Activated CD4-positive, alpha-beta T cell treated with anti-CD3 and anti-CD28 coated beads, Interleukin-2, Interleukin-4, amounts not matched to agents 100 ng/mL and 50 ng/mL, durations not matched to agents 16 hours and 8 hours (primary cell): ENCODE measurements around the gene NOB1.
"Not testable (repeated sequence)": the region's sequence is repeated elsewhere in the genome, so short reads cannot be mapped to it uniquely, and the experiment has no call there.

Experiments
- DNase-seq: peaks from one replicate; pipeline ENCODE4 v3.0.0-alpha.2; 2020; ENCODE audit warnings: low spot score

The NOB1 gene

DNA sequence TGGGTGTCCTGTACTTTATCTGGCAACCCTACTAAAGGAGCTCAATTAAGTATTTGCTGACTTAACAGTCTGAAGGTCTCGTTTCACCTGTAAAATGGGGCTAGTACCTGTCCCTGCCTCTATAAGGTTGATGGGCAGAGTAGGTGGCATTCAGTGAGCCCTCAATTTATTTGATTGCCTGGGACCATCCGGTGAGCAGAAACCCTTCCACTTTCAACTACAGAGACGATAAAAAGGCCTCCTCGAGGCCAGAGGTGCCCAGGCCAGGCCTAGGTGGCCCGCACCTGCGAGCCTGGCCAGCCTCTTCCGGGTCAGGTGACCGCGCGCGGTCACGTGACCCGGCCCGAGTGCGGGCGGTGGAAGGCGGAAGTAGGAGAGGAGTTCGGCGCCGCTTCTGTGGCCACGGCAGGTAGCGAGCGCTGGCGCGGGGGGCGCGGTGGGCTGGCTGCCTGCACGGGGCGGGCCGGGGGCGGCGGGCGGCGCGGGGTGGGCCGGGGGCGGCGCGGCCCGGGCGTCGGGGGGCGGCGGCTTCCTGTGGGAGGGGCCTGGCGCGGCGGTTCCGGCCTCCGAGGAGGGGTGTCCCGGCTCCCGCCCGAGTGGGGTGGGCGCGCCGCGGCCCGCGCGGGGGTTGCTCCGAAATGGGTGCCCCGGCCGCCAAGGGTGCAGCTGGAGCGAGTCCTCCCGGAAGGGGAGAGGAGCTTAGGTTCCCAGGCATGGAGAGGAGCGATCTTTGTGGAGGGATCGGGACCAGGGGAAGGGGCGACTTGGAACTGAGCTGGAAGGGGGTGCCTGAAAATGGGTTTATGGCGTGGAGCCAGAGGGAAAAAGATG, 7.5 kb upstream of the NOB1 start, which contains the start of gene WWP2:
WWP2 (plus strand) TSS at position 350 of the 831 bp plus-strand sequence. CDS start 24,679 bp downstream, outside the sequence.
- DNase-seq, result peak; percentile 75

DNA sequence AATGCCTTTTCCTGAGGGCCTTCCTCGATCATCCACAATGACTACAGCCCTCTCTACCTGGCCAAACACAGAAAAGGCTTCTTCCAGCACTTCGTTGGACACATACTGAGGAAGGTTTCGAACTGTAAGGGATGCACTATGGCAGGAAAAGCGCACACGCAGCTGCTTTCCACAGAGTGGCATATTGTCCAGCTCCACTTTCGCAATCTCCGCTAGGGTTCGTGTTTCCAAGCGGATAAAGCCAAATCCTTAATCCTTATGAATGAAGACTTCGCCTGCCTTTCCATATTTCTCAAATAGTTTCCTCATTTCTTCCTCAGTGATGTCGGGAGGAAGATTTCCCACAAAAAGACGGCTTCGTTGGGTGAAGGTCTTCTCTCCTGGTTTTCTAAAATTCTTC, 2.6 kb upstream of the NOB1 start:
- DNase-seq, result not testable (repeated sequence)

DNA sequence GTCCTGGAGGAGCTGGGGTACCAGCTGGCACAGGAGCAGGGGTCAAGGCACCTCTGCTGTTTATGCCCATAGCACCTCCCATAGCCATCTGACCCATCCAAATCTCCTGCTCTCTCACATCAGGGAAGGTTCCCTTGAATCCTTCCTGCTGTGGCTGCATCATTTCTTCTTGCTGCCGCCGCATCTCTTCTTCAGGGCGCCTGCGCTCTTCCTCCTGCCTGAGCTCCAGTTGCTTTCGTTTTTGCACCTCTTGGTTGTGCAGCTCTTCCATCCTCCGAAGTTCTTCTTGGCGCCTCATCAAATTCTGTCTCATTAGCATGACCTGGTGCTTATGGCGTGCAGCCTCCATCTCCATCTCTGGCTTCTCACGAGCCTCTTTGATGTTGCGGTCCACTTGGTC, 2.0 kb upstream of the NOB1 start:
- no peak for DNase-seq

- DNase-seq, result no peak
Measured at GRCh38 chr16:69754143-69754468, 620 bp downstream of the NOB1 start.

GRCh38 chr16:69748694-69749345, 5.9 kb downstream of the NOB1 start:
- no peak for DNase-seq

- DNase-seq, result no peak
Measured at GRCh38 chr16:69747115-69747514, 7.6 kb downstream of the NOB1 start.

GRCh38 chr16:69745959-69746358, 8.8 kb downstream of the NOB1 start:
- no peak for DNase-seq

GRCh38 chr16:69745232-69745612, 9.5 kb downstream of the NOB1 start:
- DNase-seq, result no peak

DNA sequence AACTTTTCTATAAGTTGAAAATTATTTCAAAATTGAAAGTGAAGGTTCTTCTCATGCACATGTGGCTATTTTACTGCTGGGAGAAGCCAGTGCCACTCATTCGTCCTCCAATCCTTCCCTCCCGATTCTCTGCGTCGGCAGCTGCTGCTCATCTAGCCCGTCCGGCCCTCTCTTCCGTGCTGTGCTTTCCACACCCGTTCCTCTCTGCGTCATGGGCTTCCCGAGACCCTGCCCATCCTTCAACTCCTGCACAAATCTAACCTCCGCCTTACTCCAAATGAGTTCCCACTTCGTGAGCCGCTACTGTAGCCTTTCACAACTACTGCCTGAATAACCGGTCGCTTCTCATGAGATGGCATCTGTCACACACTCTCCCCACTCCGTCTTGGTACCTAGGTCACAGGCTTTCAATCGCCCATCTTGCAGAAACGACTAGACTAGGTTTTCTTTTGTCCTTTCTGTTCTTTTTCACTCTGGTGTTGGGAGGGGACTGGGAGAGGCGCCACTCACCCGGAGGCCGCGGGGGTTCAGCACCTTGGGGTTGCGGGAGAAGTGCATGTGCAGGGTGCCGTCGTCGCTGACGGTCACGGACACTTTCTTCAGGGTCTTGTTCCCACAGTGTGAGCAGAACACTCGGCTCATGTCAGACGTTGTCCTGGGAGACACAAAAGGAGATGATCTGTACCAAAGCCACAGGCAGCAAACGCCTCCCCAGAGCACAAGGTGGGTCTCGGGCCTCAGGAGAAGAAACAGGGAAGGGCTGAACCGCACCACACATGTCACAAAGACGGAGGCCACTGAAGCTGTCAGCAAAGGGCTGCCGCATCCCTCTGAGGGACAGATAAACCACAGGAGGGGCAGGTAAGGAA, 10.1 kb downstream of the NOB1 start:
- DNase-seq, result no peak

DNA sequence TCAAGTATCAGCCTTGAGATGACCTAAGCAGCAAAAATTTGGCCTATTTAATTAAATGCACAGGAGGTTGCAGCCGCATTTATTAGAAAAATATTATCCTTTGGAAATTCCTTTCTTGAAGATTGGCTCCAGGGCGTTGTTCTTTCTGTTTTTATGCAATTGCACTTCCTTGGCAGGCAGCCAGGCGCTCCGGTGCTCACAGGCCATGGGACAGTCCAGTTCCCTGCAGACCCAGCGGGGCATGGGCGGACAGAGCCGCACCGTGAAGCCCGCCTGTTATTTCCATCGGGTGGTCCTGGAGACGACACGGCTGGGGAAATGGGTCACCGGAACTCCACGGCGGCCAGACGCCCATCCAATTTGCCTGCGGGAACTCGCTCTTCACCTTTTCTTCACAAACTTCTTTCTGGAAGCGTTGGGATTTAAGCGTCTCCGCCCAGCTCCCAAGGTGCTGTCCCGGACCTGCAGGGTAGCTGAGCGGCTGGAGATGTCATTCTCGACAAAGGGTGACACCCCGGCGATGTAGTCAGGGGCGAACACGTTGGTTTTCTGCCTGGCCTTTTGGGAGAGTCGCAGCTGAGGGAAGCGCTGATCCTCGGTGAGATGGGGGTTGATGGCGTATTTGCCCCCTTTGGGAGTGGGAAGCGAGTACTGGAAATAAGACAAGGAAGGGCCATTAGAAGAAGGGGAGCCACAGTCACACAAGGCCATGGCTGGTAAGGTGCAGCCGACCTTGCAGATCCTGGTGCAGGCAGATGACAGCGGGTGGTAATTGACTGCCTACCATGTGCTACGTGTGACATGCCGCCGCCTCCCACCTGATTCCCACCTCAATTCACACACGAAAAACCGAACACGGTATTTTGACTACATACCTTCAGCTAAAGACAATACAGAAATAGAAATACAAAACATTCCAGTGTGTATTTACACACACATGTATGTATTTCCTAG, 12.5 kb downstream of the NOB1 start:
- no peak for DNase-seq

GRCh38 chr16:69741519-69741918, 13.2 kb downstream of the NOB1 start:
- DNase-seq, result no peak

DNA sequence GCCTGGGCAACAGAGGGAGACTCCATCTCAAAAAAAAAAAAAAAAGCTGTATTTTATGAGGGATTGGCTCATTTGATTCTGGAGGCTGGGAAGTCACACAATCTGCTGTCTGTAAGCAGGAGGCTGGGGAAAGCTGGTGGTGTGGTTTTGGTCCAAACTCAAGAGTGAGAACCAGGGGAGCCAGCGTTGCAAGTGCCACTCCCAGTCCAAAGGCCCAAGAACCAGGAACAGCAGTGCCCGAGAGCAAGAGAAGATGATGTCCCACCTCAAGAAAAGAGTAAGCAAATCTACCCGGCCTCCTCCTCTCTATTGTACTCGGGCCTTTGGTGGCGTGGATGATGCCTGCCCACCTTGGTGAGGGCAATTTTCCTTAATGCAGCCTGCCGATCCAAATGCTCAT, 22.6 kb downstream of the NOB1 start:
- DNase-seq, result no peak

DNA sequence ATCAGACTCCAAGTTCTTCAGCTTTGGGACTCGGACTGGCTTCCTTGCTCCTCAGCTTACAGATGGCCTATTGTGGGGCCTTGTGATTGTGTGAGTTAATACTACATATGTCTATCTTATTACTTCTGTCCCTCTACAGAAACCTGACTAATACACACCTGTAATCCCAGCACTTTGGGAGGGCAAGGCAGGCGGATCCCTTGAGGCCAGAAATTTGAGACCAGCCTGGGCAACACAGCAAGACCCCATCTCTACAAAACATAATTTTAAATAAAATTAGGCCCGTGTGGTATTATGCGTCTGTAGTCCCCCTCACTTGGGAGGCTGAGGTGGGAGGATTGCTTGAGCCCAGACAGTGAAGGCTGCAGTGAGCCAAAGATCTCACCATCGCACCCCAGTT, 23.4 kb downstream of the NOB1 start:
- DNase-seq, result not testable (repeated sequence)

GRCh38 chr16:69729030-69729429, 25.7 kb downstream of the NOB1 start:
- DNase-seq, result not testable (repeated sequence)

DNA sequence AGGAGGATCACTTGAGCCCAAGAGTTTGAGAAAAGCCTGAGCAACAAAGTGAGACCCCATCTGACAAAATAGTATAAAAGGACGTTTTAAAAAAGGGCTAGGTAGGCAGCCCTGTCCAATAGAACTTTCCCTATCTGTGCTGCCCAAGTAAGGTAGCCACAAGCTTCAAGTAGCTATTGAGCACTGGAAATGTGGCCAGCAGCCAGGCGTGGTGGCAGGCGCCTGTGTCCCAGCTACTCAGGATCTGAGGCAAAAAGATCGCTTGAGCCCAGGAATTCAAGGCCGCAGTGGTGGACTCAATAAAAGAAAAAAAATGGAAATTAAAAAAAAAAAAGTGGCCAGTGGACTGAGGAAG, 26.8 kb downstream of the NOB1 start:
- DNase-seq, result no peak

DNA sequence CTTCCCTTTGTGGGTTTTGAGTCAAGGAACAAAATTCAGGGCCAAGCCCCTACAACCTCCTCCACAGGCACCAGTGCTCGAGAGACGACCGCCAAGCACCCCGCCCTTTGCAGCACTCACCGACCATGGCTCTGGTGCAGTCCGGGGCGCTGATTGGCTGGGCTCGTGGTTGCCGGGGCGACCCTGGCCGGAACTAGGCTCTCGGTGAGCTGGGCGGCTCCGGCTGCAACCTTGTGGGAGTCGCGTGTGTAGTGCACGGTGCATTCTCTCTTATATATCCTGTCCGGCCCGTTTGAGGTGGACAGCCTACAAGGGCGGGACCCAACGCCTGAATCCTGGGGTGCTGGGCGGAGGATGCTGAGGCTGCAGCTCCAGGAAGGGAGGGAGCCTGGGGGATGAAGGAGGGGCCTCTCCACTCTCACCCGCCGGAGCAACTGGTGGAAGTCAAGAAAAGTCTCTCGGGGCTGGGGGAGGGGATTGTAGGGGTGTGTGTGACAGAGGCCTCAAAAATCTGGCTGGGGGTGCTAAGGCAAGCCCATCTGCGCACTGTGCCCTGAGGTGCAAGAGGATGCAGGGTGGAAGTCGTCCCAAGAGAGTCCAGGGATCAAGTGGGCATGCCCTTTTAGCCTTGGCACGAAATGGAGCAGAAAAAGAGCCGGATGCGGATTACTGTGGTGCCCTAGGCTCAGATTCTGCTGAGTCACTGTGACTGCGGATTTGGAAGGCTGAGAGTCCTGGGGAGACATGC, 28.2 kb downstream of the NOB1 start, which contains the start of gene NQO1:
NQO1 (minus strand) TSS at position 248 of the 748 bp plus-strand sequence; CDS start at position 127, 121 bp downstream.
- DNase-seq, result peak; percentile 96

- DNase-seq, result no peak
Measured at GRCh38 chr16:69725480-69726312, 29.0 kb downstream of the NOB1 start.

GRCh38 chr16:69724981-69725479, 29.7 kb downstream of the NOB1 start:
- no peak for DNase-seq

DNA sequence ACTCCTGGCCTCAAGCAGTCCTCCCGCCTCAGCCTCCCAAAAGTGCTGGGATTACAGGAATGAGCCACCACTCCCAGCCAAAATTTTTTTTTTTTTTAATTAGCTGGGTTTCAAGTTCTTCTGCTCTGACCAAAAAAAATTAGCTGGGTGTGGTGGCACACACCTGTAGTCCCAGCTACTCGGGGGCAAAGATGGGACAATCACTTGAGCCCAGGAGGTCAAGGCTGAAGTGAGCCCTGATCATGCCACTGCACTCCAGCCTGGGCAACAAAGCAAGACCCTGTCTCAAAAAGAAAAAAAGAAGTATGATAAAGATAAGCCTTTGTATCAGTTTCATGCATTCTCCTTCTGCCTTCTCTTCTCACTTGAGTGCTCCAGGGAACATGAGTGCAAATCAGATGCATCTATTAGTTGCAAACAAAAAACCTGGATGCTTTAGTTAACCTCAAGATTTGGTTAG, 30.3 kb downstream of the NOB1 start:
- no peak for DNase-seq
